CD4-positive, alpha-beta T cell treated with Interleukin-17A for 4 hours (primary cell): ENCODE data around the gene NDEL1.

Experiments
- DNase-seq: peaks from one replicate; pipeline ENCODE4 v3.0.0-alpha.2; 2020; ENCODE audit warnings: mixed read lengths

NDEL1 gene

GRCh38 chr17:8480011-8480976 is 44.6 kb downstream of the NDEL1 start:
- DNase-seq, result no peak

DNA sequence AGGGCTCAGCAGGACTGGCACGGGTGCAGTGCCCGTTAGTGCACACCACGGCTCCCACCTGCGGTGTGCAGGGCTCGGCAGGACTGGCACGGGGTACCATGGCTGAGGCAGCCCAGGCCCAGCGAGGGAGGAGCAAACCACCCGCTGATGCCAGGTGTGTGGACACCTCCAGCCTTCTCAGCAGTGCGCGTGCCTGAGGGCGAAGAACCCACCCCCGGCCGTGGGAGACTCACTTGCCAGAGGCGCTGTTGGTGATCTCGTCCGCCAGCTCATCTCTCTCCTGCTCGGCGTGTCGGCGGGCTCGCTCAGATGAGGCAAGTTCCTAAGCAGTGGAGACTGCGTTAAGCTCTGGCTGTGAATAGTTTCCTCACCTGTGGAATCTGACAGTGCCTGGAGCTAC is 45.4 kb downstream of the NDEL1 start:
- no peak for DNase-seq

DNA sequence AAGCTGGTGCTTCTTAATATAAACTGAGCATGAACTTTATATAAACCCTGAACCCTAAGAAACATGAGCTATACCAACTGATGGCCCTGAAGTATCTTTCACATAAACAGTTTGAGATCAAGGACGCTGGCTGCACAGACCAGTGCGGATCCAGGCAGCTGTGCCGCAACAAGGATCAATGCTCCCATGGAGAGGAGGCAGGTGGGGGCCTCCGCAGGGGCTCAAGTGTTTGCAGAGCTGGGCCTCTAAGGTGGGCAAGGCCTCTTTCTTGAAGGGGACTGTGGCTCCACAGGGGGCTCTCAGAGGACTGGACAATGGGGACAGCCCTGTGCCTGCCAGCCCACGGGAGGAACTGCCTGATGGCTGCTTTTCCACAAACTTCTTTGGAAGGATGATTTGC is 46.0 kb downstream of the NDEL1 start:
- DNase-seq, result no peak

GRCh38 chr17:8482546-8482945 is 46.9 kb downstream of the NDEL1 start:
- DNase-seq, result no peak

GRCh38 chr17:8484465-8484864 is 48.8 kb downstream of the NDEL1 start:
- no peak for DNase-seq

GRCh38 chr17:8485491-8485890 is 49.8 kb downstream of the NDEL1 start:
- DNase-seq, result no peak

- DNase-seq, result no peak
Measured at GRCh38 chr17:8487130-8487645, 51.5 kb downstream of the NDEL1 start.

- DNase-seq, result no peak
Measured at GRCh38 chr17:8487743-8488142, 52.1 kb downstream of the NDEL1 start.

GRCh38 chr17:8488491-8488890 is 52.8 kb downstream of the NDEL1 start:
- no peak for DNase-seq

DNA sequence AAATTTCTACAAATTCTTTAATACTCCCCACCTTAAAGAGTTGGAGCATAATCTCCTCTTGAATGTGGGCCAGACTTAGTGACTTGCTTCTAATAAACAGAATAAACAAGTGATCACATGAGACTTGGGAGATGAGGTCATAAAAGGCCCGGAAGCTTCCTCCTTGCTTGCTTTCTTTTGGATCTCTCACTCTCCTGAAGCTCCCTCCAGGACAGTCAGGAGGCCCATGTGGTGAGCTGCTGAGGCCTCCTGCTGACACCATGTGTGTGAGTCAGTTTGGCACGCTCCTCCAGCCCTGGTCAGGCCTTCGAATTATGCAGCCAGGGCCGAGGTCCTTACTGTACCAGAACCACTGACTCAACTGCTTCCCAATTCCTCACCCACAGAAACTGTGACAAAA is 53.2 kb downstream of the NDEL1 start:
- DNase-seq, result no peak

GRCh38 chr17:8489841-8490240 is 54.2 kb downstream of the NDEL1 start:
- DNase-seq, result no peak

GRCh38 chr17:8490256-8491023 is 54.8 kb downstream of the NDEL1 start:
- DNase-seq, result no peak

DNA sequence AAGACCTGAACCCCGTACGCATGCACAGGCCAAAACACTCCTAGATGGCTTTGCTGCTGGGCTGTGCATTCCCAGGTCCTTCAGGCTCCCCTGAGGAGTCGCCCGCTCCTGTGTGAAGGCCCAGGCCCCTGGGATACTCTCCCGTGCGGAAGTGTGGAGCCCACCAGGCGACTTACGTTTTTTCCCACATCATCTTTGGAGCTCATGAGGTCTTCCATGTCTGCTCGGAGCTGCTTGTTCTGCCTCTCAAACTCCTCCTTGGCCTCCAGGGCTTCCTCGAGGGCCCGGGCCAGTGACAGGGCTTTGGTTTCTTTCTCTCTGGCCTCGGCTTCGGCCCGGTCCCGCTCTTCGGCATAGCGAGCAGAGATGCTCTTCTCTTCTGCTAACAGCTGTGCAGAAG is 56.4 kb downstream of the NDEL1 start:
- DNase-seq, result no peak

DNA sequence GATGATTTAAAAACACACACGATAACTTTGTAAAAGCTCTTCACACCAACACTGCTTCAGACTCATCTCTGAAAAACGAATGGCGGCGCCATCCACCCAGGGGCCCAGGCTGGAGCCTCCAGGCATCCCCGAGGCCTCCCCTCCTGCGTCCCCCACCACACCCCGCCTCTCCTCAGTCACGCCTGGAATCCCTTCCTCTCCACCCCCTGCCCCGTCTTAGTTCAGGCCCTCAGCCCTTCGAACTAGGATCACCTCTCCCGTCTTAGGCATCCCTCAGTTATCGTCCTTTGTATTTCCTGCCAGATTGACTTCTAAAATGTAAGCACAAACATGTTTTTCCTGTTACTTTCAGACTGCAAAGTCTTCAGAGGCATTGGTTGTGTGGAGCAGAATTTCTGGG is 58.3 kb downstream of the NDEL1 start:
- no peak for DNase-seq

DNA sequence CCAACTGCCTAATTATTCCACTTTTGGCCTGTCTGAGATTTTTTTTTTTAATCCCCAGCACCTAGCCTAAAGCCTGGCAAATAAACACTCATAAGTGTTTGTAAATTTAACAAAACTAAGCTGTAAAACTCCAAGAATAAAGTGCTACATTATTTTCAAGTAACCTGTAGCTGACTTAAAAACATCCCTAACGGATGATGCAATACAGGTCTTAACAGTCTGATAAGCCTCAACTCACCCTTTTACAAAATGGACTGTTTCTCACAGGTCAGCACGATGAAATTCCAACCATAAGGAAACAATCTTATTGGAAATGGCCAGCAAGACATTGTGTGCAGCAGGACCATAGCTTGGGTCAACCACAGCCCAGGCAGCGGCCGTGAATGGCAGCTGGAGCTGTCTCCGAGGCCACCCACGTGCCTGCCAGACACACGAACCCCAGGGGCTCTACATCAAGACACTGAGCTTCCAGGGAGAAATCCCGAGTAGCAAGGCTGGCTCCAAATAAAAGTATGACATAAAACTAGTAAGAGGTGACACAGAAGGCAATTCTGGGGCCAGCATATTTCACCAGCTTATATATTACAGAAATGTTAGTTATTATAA is 58.9 kb downstream of the NDEL1 start:
- no peak for DNase-seq

- DNase-seq, result no peak
Measured at GRCh38 chr17:8496081-8496480, 60.4 kb downstream of the NDEL1 start.

DNA sequence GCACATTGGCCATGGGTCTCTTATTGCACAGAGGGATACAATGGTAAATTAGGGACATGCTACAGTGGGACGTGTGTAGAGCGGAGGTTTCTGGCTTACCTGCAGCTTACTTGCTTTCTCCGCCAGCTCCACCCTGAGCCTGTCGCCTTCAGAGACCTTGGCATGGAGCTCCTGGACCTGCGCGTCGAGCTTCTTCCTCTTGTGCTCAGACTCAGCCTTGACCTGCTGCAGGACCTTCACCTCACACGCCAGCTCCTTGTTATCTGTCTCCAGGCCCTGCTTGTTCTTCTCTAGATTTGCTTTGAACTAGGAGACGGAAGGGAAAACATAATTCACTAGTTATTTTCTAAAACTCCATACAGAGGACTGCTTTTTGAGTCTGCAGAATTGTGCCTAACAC is 63.5 kb downstream of the NDEL1 start:
- DNase-seq, result no peak

GRCh38 chr17:8499614-8500013 is 63.9 kb downstream of the NDEL1 start:
- no peak for DNase-seq

DNA sequence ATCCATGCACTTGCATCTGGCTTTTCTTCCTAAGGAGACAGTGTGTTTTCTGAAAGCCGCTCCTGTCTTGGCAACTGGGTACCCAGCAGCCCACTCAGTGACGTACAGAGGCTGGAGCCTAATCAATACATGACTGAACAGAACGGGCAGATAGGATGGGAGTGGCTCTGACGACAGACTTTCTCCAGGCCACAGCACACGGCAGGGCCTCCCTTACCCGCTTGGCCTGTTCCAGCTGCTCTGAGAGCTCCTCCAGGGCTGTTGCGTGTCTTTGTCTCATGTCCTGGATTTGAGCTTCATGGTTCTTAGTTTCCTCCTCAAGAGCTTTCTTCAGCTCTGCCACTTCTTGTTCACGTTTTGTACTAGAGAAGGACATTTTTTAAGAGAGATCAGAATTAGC is 64.9 kb downstream of the NDEL1 start:
- no peak for DNase-seq

DNA sequence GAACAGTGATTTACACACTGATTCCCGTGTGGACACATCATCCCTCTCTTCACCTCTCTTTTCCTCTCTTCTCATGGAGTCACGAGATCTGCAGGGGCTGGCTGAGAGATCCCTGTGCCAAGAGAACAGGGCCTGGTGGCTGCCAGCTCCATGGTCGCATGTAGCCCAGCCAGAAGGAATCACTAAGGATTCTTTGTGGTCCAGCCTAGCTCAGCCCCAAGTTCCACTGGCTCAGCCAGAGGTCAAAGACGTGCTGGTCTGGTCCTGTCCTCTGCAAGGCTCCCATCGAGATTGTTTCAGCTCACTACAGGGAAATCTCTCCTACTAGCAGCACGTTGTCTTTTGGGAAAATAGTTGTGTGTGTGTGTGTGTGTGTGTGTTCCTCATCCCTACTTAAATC is 66.4 kb downstream of the NDEL1 start:
- no peak for DNase-seq

GRCh38 chr17:8503368-8503767 is 67.7 kb downstream of the NDEL1 start:
- DNase-seq, result no peak

DNA sequence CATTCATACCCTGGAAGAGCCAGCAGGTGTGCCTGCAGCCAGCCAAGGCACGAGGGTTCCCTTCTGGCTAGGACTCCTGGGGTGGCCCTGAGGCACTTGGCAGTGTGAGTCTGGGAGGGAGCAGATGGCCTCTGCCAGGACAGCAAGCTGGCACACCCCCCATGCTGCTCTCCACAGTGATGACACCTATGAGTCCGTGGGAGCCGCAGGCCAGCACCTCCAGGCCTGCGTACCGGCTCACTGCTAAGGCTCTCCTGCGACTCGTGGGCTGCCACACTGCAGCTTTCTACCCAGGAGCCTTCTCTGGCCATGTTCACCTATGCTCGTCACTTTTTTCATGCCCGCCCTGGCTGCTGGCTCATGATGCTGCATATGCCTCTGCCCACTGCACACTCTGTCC is 68.1 kb downstream of the NDEL1 start:
- no peak for DNase-seq

GRCh38 chr17:8504460-8505207 is 69.0 kb downstream of the NDEL1 start:
- DNase-seq, result no peak
